ENCODE measurements around the gene APLP2. TPM values are rescaled to one million over a fixed set of nuclear protein-coding genes. Genes with fewer than 3 reads are reported as not detected.

The APLP2 gene
- total and polyA plus RNA-seq, 3 experiments from 2014 or later, result 58.5 to 60.1 (median 58.8) TPM

DNA sequence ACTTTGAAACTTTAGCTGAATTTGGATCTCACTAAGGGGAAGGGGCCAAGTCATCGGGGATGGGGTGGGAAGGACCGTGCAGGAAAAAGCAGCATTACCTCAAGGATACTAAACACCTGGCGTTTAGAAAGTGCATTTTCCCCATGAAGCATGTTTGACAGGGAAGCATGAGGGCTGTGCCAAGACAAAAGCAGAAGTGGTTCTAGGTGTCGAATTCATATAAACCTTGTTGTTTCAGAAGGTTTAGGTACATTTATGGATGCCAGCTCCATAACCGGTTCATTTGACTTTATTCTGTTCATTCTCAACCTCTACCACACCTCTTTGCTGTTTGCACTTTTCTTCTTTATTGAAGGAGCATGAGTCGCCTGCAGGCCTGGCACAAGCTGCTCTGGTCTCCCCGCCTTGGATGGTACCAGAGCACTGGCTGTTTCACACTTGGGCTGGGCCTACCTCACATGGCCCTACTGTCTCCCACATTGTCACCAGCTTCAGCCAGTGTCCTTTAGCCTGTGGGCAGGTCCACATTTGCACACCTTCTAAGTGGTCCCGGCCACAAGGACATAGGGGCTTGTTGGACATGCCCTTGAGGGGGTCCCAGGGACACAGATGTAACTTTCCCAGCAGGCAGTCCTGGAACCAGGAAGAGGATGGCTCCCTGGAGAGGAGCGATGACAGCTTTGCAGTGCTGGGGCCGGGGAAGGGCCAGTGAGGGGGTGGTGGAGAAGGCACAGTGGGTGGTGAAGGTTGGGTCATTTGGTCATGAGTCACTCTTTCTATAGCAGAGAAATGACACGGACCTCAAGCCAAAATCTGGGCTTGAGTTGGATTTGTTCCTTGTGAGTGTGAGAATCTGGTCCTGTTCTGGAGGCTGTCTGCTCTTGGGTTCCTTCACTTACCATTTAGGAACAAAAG lies 86.7 kb downstream of the APLP2 start:
- peak overlapping the region in 1 of 8 donors; percentile 39 for H3K27ac Mint-ChIP-seq

DNA sequence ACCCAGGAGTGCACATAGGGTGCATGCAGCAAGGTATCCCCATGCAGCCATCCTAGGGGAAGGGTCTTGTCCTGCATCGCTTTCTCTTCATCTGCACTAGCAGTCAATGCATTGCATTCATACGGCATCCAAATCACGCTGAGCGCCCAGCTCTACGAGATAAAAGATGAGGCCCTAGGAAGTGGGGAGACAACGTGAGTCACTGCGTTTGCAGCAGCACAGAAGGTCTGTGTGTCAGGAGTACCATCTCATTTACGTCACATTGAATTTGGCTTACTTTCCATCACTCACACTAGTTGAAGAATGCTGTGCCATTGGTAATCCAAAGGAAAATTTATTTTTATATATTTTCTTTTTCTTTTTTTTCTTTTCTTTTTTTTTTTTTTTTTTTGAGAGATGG lies 87.4 kb downstream of the APLP2 start:
- Mint-ChIP-seq H3K4me3 (no peak overlapping the region), H3K27me3 (peaks cover 32 to 49% of the 10 kb centered on the region in 2 donors), H3K9me3 (no peaks in the 10 kb centered on the region), H3K27ac (no peak overlapping the region), H3K36me3 (no peaks in the 10 kb centered on the region), H3K4me1 (peaks cover 11 to 27% (median 14%) of the 10 kb centered on the region in 3 donors)
- Histone ChIP-seq H3K36me3 (ENCODE audit: insufficient read depth, low read length) (no peaks in the 10 kb centered on the region), H3K27ac (ENCODE audit: low read depth, low read length) (no peak overlapping the region), H3K4me3 (ENCODE audit: low read length) (no peak overlapping the region), H3K4me1 (ENCODE audit: insufficient read depth, low read length) (no peaks in the 10 kb centered on the region), H3K27me3 (ENCODE audit: insufficient read depth, low read length, poor library complexity, severe bottlenecking) (peaks cover 6% of the 10 kb centered on the region), H3K9me3 (ENCODE audit: low read length) (no peaks in the 10 kb centered on the region)
- ChIA-PET POLR2A (no interaction called here), CTCF (no interaction called here)
- no peak for DNase-seq

More for the DNA sequence above, 86.7 kb downstream of the APLP2 start:
- Histone ChIP-seq H3K36me3 (ENCODE audit: insufficient read depth, low read length) (no peaks in the 10 kb centered on the region), H3K4me3 (ENCODE audit: low read length) (no peak overlapping the region), H3K9me3 (ENCODE audit: low read length) (no peaks in the 10 kb centered on the region), H3K27ac (ENCODE audit: low read depth, low read length) (no peak overlapping the region), H3K4me1 (ENCODE audit: insufficient read depth, low read length) (no peaks in the 10 kb centered on the region), H3K27me3 (ENCODE audit: insufficient read depth, low read length, poor library complexity, severe bottlenecking) (peaks cover 6% of the 10 kb centered on the region)
- Mint-ChIP-seq H3K4me1 (peaks cover 11 to 23% (median 14%) of the 10 kb centered on the region in 3 donors), H3K27me3 (peaks cover 26 to 47% of the 10 kb centered on the region in 2 donors), H3K36me3 (no peaks in the 10 kb centered on the region), H3K9me3 (no peaks in the 10 kb centered on the region), H3K4me3 (no peak overlapping the region)
- ChIA-PET POLR2A (no interaction called here), CTCF (interaction anchor here (1.0 kb wide), 1 partner anchor 9 kb away, joined by 3 read pairs; no protein-coding TSS in a partner anchor)
- DNase-seq, result no peak

DNA sequence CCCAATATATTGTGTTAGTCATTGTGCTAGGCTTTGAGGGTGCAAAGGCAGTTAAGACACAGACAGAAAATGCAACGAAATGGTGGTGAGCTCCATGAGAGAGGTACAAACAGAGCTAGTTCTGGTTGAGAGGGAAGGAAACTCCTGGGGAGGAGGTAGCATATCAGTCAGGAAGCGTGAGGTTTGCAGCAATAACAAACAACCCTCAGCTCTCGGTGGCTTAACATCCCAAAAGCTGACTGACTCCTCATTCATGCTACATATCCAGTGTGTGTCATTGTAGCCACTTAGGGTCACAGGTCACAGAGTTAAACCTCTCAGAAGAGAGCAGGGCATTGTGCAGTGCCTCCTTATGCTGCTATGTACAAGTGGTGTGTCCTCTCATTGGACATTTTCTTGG lies 88.1 kb downstream of the APLP2 start:
- ChIA-PET POLR2A (no interaction called here), CTCF (no interaction called here)
- no peaks in the 10 kb centered on the region for H3K9me3 ChIP-seq (ENCODE audit: low read length)
- no peaks in the 10 kb centered on the region for H3K4me1 ChIP-seq (ENCODE audit: insufficient read depth, low read length)
- H3K36me3 Mint-ChIP-seq, result no peaks in the 10 kb centered on the region
- no peaks in the 10 kb centered on the region for H3K36me3 ChIP-seq (ENCODE audit: insufficient read depth, low read length)
- H3K27me3 ChIP-seq (ENCODE audit: insufficient read depth, low read length, poor library complexity, severe bottlenecking), result peaks cover 10% of the 10 kb centered on the region
- no peaks in the 10 kb centered on the region for H3K9me3 Mint-ChIP-seq
- no peak overlapping the region for H3K4me3 ChIP-seq (ENCODE audit: low read length)
- H3K27ac Mint-ChIP-seq, result no peak overlapping the region
- DNase-seq, result no peak
- peaks cover 39 to 54% of the 10 kb centered on the region in 2 donors for H3K27me3 Mint-ChIP-seq
- no peak overlapping the region for H3K27ac ChIP-seq (ENCODE audit: low read depth, low read length)
- no peak overlapping the region for H3K4me3 Mint-ChIP-seq
- H3K4me1 Mint-ChIP-seq, result peaks cover 11 to 27% (median 14%) of the 10 kb centered on the region in 3 donors

DNA sequence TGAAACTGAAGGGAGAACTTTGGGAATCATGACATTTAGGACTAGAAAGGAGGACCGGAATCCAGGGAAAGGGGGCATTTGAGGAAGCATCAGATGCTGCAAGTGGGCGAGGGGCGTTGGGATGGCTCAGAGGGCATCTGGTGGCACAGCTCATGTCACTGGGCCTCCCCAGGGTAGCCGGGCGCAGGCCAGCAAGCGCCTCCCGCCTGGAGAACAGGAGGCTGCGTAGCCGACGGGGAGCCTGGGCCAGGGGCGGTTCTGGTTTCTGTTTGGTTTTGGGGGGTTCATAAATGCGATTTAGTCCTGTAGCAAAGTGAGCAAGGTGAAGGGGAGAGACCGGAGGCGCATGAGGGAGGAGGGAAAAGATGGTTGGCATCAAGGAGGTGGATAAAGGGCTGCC lies 89.4 kb downstream of the APLP2 start:
- CTCF ChIA-PET, result no interaction called here
- Mint-ChIP-seq H3K27ac (no peak overlapping the region), H3K27me3 (peaks cover 45 to 66% of the 10 kb centered on the region in 2 donors), H3K9me3 (no peaks in the 10 kb centered on the region), H3K4me1 (peaks cover 11 to 27% (median 14%) of the 10 kb centered on the region in 3 donors), H3K4me3 (peak overlapping the region in 5 of 7 donors; percentile 29 to 60 (median 49)), H3K36me3 (no peaks in the 10 kb centered on the region)
- peaks cover 10% of the 10 kb centered on the region for H3K27me3 ChIP-seq (ENCODE audit: insufficient read depth, low read length, poor library complexity, severe bottlenecking)
- H3K4me3 ChIP-seq (ENCODE audit: low read length), result no peak overlapping the region
- DNase-seq, result no peak
- H3K9me3 ChIP-seq (ENCODE audit: low read length), result no peaks in the 10 kb centered on the region
- H3K36me3 ChIP-seq (ENCODE audit: insufficient read depth, low read length), result no peaks in the 10 kb centered on the region
- H3K4me1 ChIP-seq (ENCODE audit: insufficient read depth, low read length), result no peaks in the 10 kb centered on the region
- POLR2A ChIA-PET, result no interaction called here
- H3K27ac ChIP-seq (ENCODE audit: low read depth, low read length), result no peak overlapping the region

DNA sequence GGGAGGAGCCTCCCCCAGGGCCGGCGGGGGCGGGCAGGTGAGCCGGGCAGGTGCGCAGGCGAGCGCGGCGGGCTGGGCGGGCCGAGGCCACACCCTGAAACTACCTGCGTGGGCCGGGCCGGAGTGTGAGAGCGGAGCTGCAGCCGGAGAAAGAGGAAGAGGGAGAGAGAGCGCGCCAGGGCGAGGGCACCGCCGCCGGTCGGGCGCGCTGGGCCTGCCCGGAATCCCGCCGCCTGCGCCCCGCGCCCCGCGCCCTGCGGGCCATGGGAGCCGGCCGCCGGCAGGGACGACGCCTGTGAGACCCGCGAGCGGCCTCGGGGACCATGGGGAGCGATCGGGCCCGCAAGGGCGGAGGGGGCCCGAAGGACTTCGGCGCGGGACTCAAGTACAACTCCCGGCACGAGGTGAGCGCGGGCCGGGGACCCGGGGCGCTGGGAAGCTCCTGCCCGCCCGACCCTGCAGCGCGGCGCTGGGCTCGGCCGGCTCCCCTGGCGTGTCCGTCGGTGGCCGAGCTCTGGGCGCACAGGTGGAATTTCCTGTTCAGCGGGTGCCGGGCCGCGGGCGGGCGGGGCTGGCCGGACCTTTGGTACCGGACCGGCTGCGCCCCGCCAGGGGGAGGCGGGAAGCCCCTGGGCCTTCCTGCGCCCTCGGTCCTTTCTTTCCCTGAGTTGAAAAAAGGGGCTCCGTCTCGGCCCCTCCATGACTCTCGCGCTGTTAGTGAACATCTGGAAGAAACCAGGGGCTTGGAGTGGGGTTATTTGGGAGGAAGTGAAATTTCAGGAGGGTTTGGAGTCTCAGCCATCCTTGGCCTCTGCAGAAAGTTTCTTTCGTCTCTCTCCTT lies 90.2 kb downstream of the APLP2 start, which contains the start of gene ST14:
TSS of gene ST14 (plus strand) at position 126 of the 841 bp plus-strand sequence. CDS start at position 324, 198 bp downstream.
- Histone ChIP-seq H3K4me1 (ENCODE audit: insufficient read depth, low read length) (no peaks in the 10 kb centered on the region), H3K4me3 (ENCODE audit: low read length) (no peak within 1 kb of the TSS), H3K27ac (ENCODE audit: low read depth, low read length) (no peak within 1 kb of the TSS), H3K36me3 (ENCODE audit: insufficient read depth, low read length) (no peaks in the 10 kb centered on the region), H3K27me3 (ENCODE audit: insufficient read depth, low read length, poor library complexity, severe bottlenecking) (peaks cover 10% of the 10 kb centered on the region), H3K9me3 (ENCODE audit: low read length) (no peaks in the 10 kb centered on the region)
- Mint-ChIP-seq H3K27ac (no peak within 1 kb of the TSS), H3K36me3 (no peaks in the 10 kb centered on the region), H3K27me3 (peaks cover 40 to 63% of the 10 kb centered on the region in 2 donors), H3K4me1 (peaks cover 11 to 27% (median 14%) of the 10 kb centered on the region in 3 donors), H3K4me3 (peak within 1 kb of the TSS; percentile 19 to 65 (median 53)), H3K9me3 (no peaks in the 10 kb centered on the region)
- ChIA-PET CTCF (no interaction called here), POLR2A (no interaction called here)
- DNase-seq, result no peak

DNA sequence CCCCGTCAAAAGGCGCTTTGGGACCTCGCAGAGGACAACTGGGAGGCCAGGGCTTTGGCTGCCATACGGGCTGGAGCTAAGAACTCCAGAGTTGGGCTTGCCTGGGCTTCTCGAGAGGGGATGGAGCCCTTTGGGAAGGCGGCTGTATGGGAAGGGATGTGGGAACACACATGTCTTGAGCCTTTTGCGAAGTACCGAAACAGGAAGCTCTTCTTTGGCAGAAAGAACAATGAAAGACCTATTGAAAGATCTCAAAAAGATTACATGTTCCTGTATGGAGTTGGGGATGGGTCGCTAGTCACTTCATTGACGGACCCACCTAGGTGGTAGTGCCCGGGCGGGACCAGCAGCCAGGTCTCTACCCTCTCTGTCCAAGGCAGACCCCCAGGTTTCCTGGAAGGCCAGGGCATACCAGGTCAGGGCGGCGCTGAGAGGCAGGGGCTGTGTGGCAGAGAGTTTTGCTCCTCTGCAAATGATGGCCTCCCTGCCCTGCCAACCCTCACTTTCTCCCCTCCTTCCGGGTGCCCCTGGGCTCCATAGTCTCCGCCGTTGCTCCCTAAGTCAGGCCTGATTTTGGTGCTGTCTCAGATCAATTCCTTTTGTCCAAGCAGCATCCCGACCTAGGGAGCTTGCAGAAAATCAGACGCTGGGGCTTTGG lies 90.9 kb downstream of the APLP2 start:
- no peaks in the 10 kb centered on the region for H3K36me3 Mint-ChIP-seq
- no peaks in the 10 kb centered on the region for H3K9me3 Mint-ChIP-seq
- H3K27me3 Mint-ChIP-seq, result peaks cover 42 to 71% of the 10 kb centered on the region in 2 donors
- H3K4me1 Mint-ChIP-seq, result peaks cover 11 to 27% (median 14%) of the 10 kb centered on the region in 3 donors
- Histone ChIP-seq H3K4me1 (ENCODE audit: insufficient read depth, low read length) (no peaks in the 10 kb centered on the region), H3K4me3 (ENCODE audit: low read length) (no peak overlapping the region), H3K9me3 (ENCODE audit: low read length) (no peaks in the 10 kb centered on the region), H3K27ac (ENCODE audit: low read depth, low read length) (no peak overlapping the region), H3K36me3 (ENCODE audit: insufficient read depth, low read length) (no peaks in the 10 kb centered on the region), H3K27me3 (ENCODE audit: insufficient read depth, low read length, poor library complexity, severe bottlenecking) (peaks cover 10% of the 10 kb centered on the region)
- DNase-seq, result no peak
- no peak overlapping the region for H3K27ac Mint-ChIP-seq
- H3K4me3 Mint-ChIP-seq, result peak overlapping the region; percentile 19 to 65 (median 53)
- POLR2A ChIA-PET, result no interaction called here
- CTCF ChIA-PET, result no interaction called here

DNA sequence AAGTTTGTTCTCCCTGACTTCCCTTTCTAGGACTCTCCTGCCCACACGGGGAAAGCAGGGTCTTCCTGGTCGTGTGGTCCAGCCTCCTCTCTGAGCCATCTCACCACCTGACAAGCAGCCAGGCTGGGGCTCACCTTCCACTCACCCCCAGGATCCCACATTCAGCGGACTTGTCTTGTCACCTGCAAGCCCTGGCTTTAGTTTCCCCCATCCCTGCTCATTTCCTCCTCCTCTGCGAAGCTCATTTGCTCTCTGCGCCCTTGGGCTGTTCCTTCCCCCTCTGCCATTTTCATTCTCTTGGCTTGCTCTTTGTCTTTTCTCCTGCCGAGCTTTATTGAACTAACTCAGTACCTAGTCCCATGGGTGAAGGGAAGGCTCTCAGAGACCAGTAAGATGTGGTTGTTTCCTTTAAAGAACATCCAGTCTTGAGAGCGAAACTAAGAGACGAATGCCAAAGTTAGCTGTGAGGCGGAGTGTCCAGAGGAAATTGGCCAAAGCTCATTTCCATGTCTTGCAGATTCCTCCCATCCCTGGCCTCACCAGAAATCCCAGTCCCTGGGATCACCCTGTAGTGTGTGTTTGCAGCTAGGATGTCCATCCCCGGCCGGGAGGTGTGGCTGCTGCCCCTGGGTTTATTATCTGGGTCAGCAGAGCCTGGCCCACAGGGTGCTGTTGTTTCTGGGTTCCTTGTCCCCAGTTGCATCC lies 91.9 kb downstream of the APLP2 start:
- Histone ChIP-seq H3K36me3 (ENCODE audit: insufficient read depth, low read length) (no peaks in the 10 kb centered on the region), H3K27me3 (ENCODE audit: insufficient read depth, low read length, poor library complexity, severe bottlenecking) (peaks cover 10% of the 10 kb centered on the region), H3K9me3 (ENCODE audit: low read length) (no peaks in the 10 kb centered on the region), H3K4me3 (ENCODE audit: low read length) (no peak overlapping the region), H3K4me1 (ENCODE audit: insufficient read depth, low read length) (no peaks in the 10 kb centered on the region), H3K27ac (ENCODE audit: low read depth, low read length) (no peak overlapping the region)
- ChIA-PET POLR2A (no interaction called here), CTCF (no interaction called here)
- no peaks in the 10 kb centered on the region for H3K9me3 Mint-ChIP-seq
- peaks cover 43 to 76% of the 10 kb centered on the region in 2 donors for H3K27me3 Mint-ChIP-seq
- DNase-seq, result no peak
- peak overlapping the region in 1 of 8 donors; percentile 29 for H3K27ac Mint-ChIP-seq
- peaks cover 11 to 27% (median 14%) of the 10 kb centered on the region in 3 donors for H3K4me1 Mint-ChIP-seq
- peak overlapping the region in 3 of 7 donors; percentile 5 to 18 (median 15) for H3K4me3 Mint-ChIP-seq
- H3K36me3 Mint-ChIP-seq, result no peaks in the 10 kb centered on the region

Measured in CD8-positive, alpha-beta memory T cell (primary cell).